ENCODE measurements around the gene DYRK1A. TPM values are rescaled to one million over a fixed set of nuclear protein-coding genes. Genes with fewer than 3 reads are reported as not detected.
A peak's percentile ranks its signal among the peaks of the same experiment; 100 is the strongest.

The DYRK1A gene
- total and polyA plus RNA-seq, 2 experiments from 2014 or later: 4.2 to 61.7 TPM

- TF ChIP-seq, protein P1, sequence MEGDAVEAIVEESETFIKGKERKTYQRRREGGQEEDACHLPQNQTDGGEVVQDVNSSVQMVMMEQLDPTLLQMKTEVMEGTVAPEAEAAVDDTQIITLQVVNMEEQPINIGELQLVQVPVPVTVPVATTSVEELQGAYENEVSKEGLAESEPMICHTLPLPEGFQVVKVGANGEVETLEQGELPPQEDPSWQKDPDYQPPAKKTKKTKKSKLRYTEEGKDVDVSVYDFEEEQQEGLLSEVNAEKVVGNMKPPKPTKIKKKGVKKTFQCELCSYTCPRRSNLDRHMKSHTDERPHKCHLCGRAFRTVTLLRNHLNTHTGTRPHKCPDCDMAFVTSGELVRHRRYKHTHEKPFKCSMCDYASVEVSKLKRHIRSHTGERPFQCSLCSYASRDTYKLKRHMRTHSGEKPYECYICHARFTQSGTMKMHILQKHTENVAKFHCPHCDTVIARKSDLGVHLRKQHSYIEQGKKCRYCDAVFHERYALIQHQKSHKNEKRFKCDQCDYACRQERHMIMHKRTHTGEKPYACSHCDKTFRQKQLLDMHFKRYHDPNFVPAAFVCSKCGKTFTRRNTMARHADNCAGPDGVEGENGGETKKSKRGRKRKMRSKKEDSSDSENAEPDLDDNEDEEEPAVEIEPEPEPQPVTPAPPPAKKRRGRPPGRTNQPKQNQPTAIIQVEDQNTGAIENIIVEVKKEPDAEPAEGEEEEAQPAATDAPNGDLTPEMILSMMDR (IDR thresholded peaks at IDR 0.05; ENCODE audit: low read depth, low read length): no peak
- Histone ChIP-seq H3K27me3 (no peaks in the 10 kb centered on the region), H3K9me3 (ENCODE audit: low read depth) (no peaks in the 10 kb centered on the region), H3K4me3 (no peak overlapping the region), H3K27ac (no peak overlapping the region), H3K4me1 (ENCODE audit: low read depth) (peaks cover 18% of the 10 kb centered on the region), H3K36me3 (no peaks in the 10 kb centered on the region)
- no peak for DNase-seq (ENCODE audit: low read depth in 1 of 2, low spot score in 1 of 2)
Measured at GRCh38 chr21:37395961-37396360, 29.4 kb downstream of the DYRK1A start.

DNA sequence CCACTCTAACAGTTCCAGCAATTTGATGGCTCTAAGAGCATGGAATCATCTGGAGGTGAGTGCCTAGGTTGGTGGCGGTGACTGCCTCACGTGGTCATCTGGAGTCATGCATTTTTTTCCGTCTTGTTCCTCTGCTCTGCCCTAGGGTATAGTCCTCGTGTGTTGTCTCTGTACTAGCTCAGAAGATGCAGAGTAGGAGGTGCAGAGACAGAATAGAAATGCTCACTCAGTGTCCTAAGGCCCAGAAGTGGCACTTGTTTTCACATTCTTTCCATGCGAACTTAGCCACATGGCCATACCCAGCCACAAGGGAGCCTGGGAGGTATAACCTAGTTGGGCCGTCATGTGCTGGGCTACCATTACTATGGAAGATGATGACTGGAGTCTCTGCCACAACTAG, 30.3 kb downstream of the DYRK1A start:
- no peaks in the 10 kb centered on the region for H3K9me3 ChIP-seq (ENCODE audit: low read depth)

DNA sequence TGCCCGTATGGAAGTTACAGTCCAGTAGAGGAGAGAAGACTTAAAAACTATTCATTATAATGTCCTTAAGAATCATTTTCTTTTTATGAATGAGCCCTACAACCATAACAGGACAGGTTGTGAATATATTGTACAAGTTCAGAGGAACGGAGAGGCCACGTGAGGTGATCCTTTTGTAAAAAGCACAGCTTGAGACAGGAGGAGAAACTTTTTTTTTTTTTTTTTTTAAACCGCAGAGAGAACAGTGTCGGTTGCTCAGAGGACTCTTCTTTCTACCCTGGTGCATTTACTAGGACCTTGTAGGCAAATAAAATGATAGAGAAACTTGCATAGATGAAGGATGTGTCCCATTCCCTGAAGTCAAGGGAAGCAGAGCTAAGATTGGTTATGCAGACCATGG, 32.1 kb downstream of the DYRK1A start:
- H3K36me3 ChIP-seq: no peaks in the 10 kb centered on the region
- H3K27ac ChIP-seq: peak overlapping the region; percentile 49
- no peaks in the 10 kb centered on the region for H3K9me3 ChIP-seq (ENCODE audit: low read depth)
- peaks cover 18% of the 10 kb centered on the region for H3K4me1 ChIP-seq (ENCODE audit: low read depth)
- TF ChIP-seq, protein P1 (IDR thresholded peaks at IDR 0.05; ENCODE audit: low read depth, low read length): no peak
- no peaks in the 10 kb centered on the region for H3K27me3 ChIP-seq
- DNase-seq (ENCODE audit: low read depth in 1 of 2, low spot score in 1 of 2): no peak
- no peak overlapping the region for H3K4me3 ChIP-seq

More for the DNA sequence above, 30.3 kb downstream of the DYRK1A start:
- Histone ChIP-seq H3K4me1 (ENCODE audit: low read depth) (peaks cover 18% of the 10 kb centered on the region), H3K27ac (peak overlapping the region; percentile 11), H3K36me3 (no peaks in the 10 kb centered on the region), H3K4me3 (no peak overlapping the region), H3K27me3 (no peaks in the 10 kb centered on the region)
- no peak for DNase-seq (ENCODE audit: low read depth in 1 of 2, low spot score in 1 of 2)
- TF ChIP-seq, protein P1 (IDR thresholded peaks at IDR 0.05; ENCODE audit: low read depth, low read length): no peak

GRCh38 chr21:37402251-37402867, 35.8 kb downstream of the DYRK1A start:
- H3K9me3 ChIP-seq (ENCODE audit: low read depth): no peaks in the 10 kb centered on the region
- DNase-seq (ENCODE audit: low read depth in 1 of 2, low spot score in 1 of 2): no peak
- H3K4me3 ChIP-seq: no peak overlapping the region
- no peaks in the 10 kb centered on the region for H3K27me3 ChIP-seq
- no peak overlapping the region for H3K27ac ChIP-seq
- TF ChIP-seq, protein P1 (IDR thresholded peaks at IDR 0.05; ENCODE audit: low read depth, low read length): no peak
- peaks cover 12% of the 10 kb centered on the region for H3K4me1 ChIP-seq (ENCODE audit: low read depth)
- H3K36me3 ChIP-seq: no peaks in the 10 kb centered on the region

- Histone ChIP-seq H3K27me3 (no peaks in the 10 kb centered on the region), H3K27ac (no peak overlapping the region), H3K4me3 (no peak overlapping the region), H3K9me3 (ENCODE audit: low read depth) (no peaks in the 10 kb centered on the region), H3K4me1 (ENCODE audit: low read depth) (peaks cover 22% of the 10 kb centered on the region), H3K36me3 (no peaks in the 10 kb centered on the region)
- TF ChIP-seq, protein P1 (IDR thresholded peaks at IDR 0.05; ENCODE audit: low read depth, low read length): no peak
- DNase-seq (ENCODE audit: low read depth in 1 of 2, low spot score in 1 of 2): no peak
Measured at GRCh38 chr21:37405629-37406028, 39.1 kb downstream of the DYRK1A start.

All from cardiac muscle cell (in vitro differentiated cells and primary cell).